GM19238 (cell line): ENCODE results near the gene BMP4.

Experiments
- DNase-seq: peaks from one replicate; pipeline ENCODE4 v3.0.0; 2011; ENCODE audit warnings: low spot score; ENCODE audit not compliant: insufficient read length

The BMP4 gene

GRCh38 chr14:53946404-53947093 is 10.1 kb downstream of the BMP4 start:
- no peak for DNase-seq

- no peak for DNase-seq
Measured at GRCh38 chr14:53946071-53946403, 10.6 kb downstream of the BMP4 start.

DNA sequence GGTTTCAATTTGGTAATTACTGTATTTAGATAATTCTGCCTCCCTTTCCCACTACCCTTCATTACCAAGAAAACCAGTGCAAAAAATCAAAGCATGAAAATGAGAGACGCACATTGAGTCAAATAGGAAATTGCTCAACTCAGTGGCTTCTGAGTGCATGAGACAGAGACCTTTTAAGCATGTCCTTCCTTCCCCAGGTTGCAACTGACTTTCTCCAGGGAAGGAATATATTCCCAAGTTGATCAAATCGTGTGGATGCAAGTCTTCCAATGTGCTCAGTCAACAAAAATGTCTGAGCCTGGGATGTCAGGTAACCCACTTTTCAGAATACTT is 12.9 kb downstream of the BMP4 start:
- no peak for DNase-seq

DNA sequence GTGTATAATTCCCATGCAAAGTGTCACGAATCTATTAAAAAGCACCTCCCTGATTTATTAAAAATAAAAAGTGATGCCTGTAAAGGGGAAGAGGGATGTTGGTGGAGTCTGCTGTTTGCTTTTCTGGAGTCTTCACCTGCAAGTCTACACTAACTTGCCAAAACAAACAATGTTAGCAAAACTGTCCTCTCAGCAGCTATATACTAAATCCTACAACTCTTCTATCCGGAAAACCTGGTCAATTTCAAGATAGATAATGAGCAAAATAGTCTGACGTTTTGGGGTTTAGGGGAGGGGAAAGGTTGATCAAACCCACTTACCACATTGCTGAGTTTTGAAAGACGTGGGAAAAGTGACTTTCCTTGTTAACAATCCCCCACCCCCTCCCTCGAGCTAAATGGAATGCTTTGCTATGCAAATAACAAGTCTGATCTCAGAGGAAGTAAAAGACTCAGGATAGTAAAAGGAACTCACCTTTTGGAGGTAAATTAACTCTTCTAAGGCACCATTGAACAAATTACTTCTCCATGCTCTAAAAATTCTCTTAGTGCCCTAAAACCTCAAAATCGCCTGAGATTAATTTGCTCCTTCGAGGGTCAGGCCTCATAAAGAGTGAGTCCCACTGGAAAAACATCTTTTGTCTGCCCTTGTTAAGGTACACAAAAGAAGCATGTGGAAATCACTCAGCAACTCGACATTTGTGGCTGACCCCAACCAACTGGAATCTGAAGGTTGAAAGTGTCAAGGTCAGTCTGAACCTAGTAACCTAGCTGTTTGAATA is 13.5 kb downstream of the BMP4 start:
- no peak for DNase-seq

- no peak for DNase-seq
Measured at GRCh38 chr14:53938136-53938837, 18.3 kb downstream of the BMP4 start.

- DNase-seq, result no peak
Measured at GRCh38 chr14:53934778-53935414, 21.7 kb downstream of the BMP4 start.

- DNase-seq, result no peak
Measured at GRCh38 chr14:53932966-53933365, 23.7 kb downstream of the BMP4 start.

- no peak for DNase-seq
Measured at GRCh38 chr14:53929871-53930715, 26.5 kb downstream of the BMP4 start.

- no peak for DNase-seq
Measured at GRCh38 chr14:53927171-53927570, 29.5 kb downstream of the BMP4 start.

DNA sequence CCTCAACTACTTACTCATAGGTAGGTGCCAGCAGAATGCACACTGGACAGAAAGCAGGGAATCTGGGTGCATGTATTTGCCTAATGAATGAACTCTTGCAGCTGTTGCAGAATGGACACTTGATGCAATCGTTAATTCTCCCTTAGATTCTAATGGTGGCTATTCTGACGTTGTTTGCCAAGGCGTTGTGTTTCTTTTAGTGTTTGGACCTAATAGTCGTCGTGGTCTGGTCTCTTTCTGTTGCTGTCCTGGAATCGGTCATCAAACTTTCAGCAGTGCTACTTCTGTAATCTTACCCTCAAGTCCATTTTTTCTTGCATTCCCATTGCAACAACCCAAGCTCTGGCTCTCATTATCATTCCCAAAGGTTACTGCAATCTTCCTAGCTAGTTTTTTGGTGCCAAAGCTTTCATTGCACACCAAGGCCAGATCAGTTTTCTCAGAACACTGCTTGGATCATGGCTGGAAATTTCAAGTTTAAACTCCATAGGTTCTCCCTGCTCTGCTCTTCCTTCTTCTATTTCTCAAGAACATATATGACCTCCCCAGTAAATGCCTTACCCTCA is 31.3 kb downstream of the BMP4 start:
- DNase-seq, result no peak

- no peak for DNase-seq
Measured at GRCh38 chr14:53924753-53925152, 31.9 kb downstream of the BMP4 start.

- DNase-seq, result no peak
Measured at GRCh38 chr14:53921027-53921426, 35.6 kb downstream of the BMP4 start.

DNA sequence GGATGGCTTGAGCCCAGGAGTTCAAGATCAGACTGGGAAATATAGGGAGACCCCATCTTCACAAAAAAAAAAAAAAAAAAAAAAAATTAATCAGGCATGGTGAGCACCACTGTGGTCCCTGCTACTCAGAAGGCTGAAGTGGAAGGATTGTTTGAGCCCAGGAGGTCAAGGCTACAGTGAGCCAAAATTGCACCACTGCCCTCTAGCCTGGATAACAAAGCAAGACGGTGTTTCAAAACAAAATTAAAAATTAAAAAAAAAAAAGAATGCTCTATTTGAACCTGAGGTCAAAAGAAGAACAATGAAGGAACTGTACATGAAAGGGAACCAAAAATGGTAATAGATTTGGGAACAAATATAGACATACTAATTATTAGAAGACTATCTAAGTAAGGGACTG is 40.4 kb downstream of the BMP4 start:
- DNase-seq, result no peak

GRCh38 chr14:53915364-53916014 is 41.1 kb downstream of the BMP4 start:
- no peak for DNase-seq

GRCh38 chr14:53912021-53912420 is 44.6 kb downstream of the BMP4 start:
- no peak for DNase-seq

DNA sequence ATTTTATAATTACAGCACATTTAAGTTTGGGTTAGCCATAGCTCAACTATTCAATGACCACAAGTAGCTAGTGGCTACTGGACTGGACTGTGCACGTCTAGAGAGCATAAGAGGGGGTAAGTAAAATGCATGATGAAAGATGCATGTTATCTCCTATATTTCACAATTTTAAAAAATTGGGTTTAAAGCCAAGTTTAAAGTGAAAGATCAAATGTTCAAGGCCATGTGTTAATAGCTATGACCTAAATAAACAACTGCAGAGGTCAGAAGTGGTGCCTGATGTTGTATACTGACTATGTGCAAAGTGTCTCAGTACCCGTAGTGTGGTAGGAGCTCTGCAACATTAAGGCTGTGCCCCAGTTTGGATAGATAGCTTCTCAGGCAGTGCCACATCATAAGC is 48.2 kb downstream of the BMP4 start:
- DNase-seq, result no peak

- DNase-seq, result no peak
Measured at GRCh38 chr14:53902307-53902706, 54.3 kb downstream of the BMP4 start.

- DNase-seq, result no peak
Measured at GRCh38 chr14:53900499-53900898, 56.1 kb downstream of the BMP4 start.
